HEK293 (cell line): ENCODE measurements around the gene CYP26B1.

Source experiments
- CTCF ChIA-PET: fragments of 350-600 bp; formaldehyde crosslinking; extraction: SDS; loops from one replicate; lab custom pipeline; 2021; ENCODE audit warnings: antibody characterized with exemption; lab: Yijun Ruan, JAX
- POLR2A ChIA-PET: fragments of 300-600 bp; formaldehyde crosslinking; extraction: SDS; loops from one replicate; lab custom pipeline; 2020; ENCODE audit warnings: antibody characterized with exemption, inconsistent platforms; lab: Yijun Ruan, JAX
- H3K27ac ChIP-seq: fragments of 200-500 bp; sonication (Bioruptor generic); 2 replicates; pipeline ENCODE4 v1.5.1; 2014; ENCODE audit warnings: low read depth, low read length, control low read depth, inconsistent platforms; ENCODE audit errors: extremely low read depth
- H3K36me3 ChIP-seq, 2 experiments: fragments of 200-500 bp in 1 of 2; sonication (Bioruptor generic) in 1 of 2; 1 replicate in 1 of 2; 2 replicates in 1 of 2; pipeline ENCODE4 v1.5.1; 2014 to 2017; ENCODE audit warnings: inconsistent platforms in 2 of 2, low read length in 2 of 2; ENCODE audit not compliant: control insufficient read depth in 2 of 2, insufficient read depth in 1 of 2
- H3K4me1 ChIP-seq: fragments of 200-500 bp; sonication (Bioruptor generic); 2 replicates; pipeline ENCODE4 v1.5.1; 2014; ENCODE audit warnings: mild to moderate bottlenecking, low read length, inconsistent platforms; ENCODE audit not compliant: control insufficient read depth, insufficient read depth
- H3K4me3 ChIP-seq: 2 replicates; pipeline ENCODE4 v1.5.1; 2011; ENCODE audit warnings: low read depth, mild to moderate bottlenecking, control low read depth, low read length, moderate library complexity
- H3K9me3 ChIP-seq: fragments of 200-500 bp; sonication (Bioruptor generic); 2 replicates; pipeline ENCODE4 v1.5.1; 2014; ENCODE audit warnings: low read depth, low read length, inconsistent platforms; ENCODE audit not compliant: control insufficient read depth, insufficient read depth
- ATF2 ChIP-seq: fragments of 450-650 bp; formaldehyde crosslinking; IDR thresholded peaks from 2 replicates; pipeline ENCODE4 v1.5.1; 2016; ENCODE audit warnings: missing biosample characterization, missing genetic modification characterization, low read depth
- BCL11B ChIP-seq: fragments of 450-650 bp; formaldehyde crosslinking; IDR thresholded peaks from 2 replicates; pipeline ENCODE4 v1.5.1; 2016; ENCODE audit warnings: low read depth, missing biosample characterization, missing genetic modification characterization
- GLI2 ChIP-seq: fragments of 450-650 bp; formaldehyde crosslinking; IDR thresholded peaks from 2 replicates; pipeline ENCODE4; 2017; ENCODE audit warnings: missing biosample characterization, missing genetic modification characterization, low read depth, borderline replicate concordance
- GLI4 ChIP-seq: fragments of 450-650 bp; formaldehyde crosslinking; IDR thresholded peaks from 2 replicates; pipeline ENCODE4 v1.5.1; 2016; ENCODE audit warnings: missing biosample characterization, missing genetic modification characterization
- HOXD13 ChIP-seq: sonication (generic); formaldehyde crosslinking; IDR thresholded peaks from 2 replicates; pipeline ENCODE4 v1.8.0; 2022; ENCODE audit warnings: missing genetic modification reagents, borderline replicate concordance
- KLF10 ChIP-seq: fragments of 450-650 bp; IDR thresholded peaks from 2 replicates; pipeline ENCODE4 v1.5.1; 2018; ENCODE audit warnings: missing biosample characterization, mild to moderate bottlenecking, missing genetic modification characterization
- OSR2 ChIP-seq: fragments of 450-650 bp; formaldehyde crosslinking; IDR thresholded peaks from 2 replicates; pipeline ENCODE4 v1.5.1; 2016; ENCODE audit warnings: missing biosample characterization, missing genetic modification characterization
- PRDM6 ChIP-seq: fragments of 450-650 bp; formaldehyde crosslinking; IDR thresholded peaks from 2 replicates; pipeline ENCODE4 v1.5.1; 2017; ENCODE audit warnings: missing biosample characterization, missing genetic modification characterization
- RBAK ChIP-seq: fragments of 450-650 bp; formaldehyde crosslinking; IDR thresholded peaks from 2 replicates; pipeline ENCODE4 v1.5.1; 2016; ENCODE audit warnings: missing biosample characterization, missing genetic modification characterization
- REPIN1 ChIP-seq: fragments of 450-650 bp; formaldehyde crosslinking; IDR thresholded peaks from 2 replicates; pipeline ENCODE4 v1.5.1; 2017; ENCODE audit warnings: missing biosample characterization, missing genetic modification characterization, low read depth
- YY2 ChIP-seq: fragments of 450-650 bp; formaldehyde crosslinking; IDR thresholded peaks from 2 replicates; pipeline ENCODE4 v1.5.1; 2016; ENCODE audit warnings: missing biosample characterization, missing genetic modification characterization
- ZFHX2 ChIP-seq: fragments of 450-650 bp; formaldehyde crosslinking; conservative IDR thresholded peaks from 2 replicates; pipeline ENCODE4 v1.5.1; 2016; ENCODE audit warnings: missing biosample characterization, missing genetic modification characterization
- ZNF114 ChIP-seq: fragments of 450-650 bp; formaldehyde crosslinking; IDR thresholded peaks from 2 replicates; pipeline ENCODE4 v1.5.0; 2017; ENCODE audit warnings: missing biosample characterization, missing genetic modification characterization
- ZNF121 ChIP-seq: fragments of 450-650 bp; formaldehyde crosslinking; IDR thresholded peaks from 2 replicates; pipeline ENCODE4 v1.5.1; 2016; ENCODE audit warnings: missing biosample characterization, missing genetic modification characterization
- ZNF501 ChIP-seq: fragments of 450-650 bp; formaldehyde crosslinking; IDR thresholded peaks from 2 replicates; pipeline ENCODE4 v1.5.1; 2016; ENCODE audit warnings: missing biosample characterization, missing genetic modification characterization
- ZNF521 ChIP-seq: fragments of 450-650 bp; formaldehyde crosslinking; IDR thresholded peaks from 2 replicates; pipeline ENCODE4 v1.5.1; 2017; ENCODE audit warnings: missing biosample characterization, mild to moderate bottlenecking, missing genetic modification characterization
- ZNF658 ChIP-seq: fragments of 450-650 bp; formaldehyde crosslinking; IDR thresholded peaks from 2 replicates; pipeline ENCODE4; 2016; ENCODE audit warnings: missing biosample characterization, missing genetic modification characterization
- ZNF785 ChIP-seq: fragments of 450-650 bp; formaldehyde crosslinking; IDR thresholded peaks from 2 replicates; pipeline ENCODE4 v1.5.1; 2016; ENCODE audit warnings: missing biosample characterization, missing genetic modification characterization
- ZSCAN5A ChIP-seq: fragments of 450-650 bp; formaldehyde crosslinking; IDR thresholded peaks from 2 replicates; pipeline ENCODE4 v1.5.1; 2016; ENCODE audit warnings: missing biosample characterization, missing genetic modification characterization
- TF ChIP-seq, protein P1 (sequence below): fragments of 450-650 bp; formaldehyde crosslinking; IDR thresholded peaks from 2 replicates; pipeline ENCODE4 v1.5.1; 2016; ENCODE audit warnings: missing biosample characterization, missing genetic modification characterization
- TF ChIP-seq, protein P2 (sequence below): fragments of 450-650 bp; formaldehyde crosslinking; optimal IDR thresholded peaks from 2 replicates; pipeline ENCODE3; 2016; ENCODE audit warnings: missing biosample characterization, mild to moderate bottlenecking, missing genetic modification characterization

Gene CYP26B1

DNA sequence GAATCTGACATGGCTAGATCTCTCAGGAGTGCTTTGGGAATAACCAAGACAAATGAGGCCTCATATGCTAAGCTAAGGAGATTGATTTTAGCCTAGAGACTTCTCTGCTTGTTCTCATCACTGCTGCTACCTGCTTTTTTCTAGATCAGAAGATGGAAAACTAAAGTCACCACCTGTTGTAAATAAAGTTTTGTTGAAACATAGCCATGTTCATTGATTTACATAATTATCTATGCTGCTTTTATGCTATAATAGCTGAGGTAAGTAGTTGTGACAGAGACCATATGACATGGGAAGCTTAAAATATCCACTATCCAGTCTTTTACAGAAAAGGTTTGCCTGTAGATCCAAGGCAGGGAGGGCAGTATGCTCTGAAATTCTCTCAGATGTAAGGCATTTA is 46.1 kb upstream of the CYP26B1 start (continued):
- TF ChIP-seq PRDM6 = no peak
- TF ChIP-seq ZNF658 (tag by site-specific recombination) = no peak
- TF ChIP-seq GLI2 (tag by site-specific recombination) = no peak
- TF ChIP-seq ZNF121 = no peak

GRCh38 chr2:72191441-72191840 is 43.8 kb upstream of the CYP26B1 start:
- ChIA-PET POLR2A (no interaction called here), CTCF (interaction anchor here (0.5 to 1.2 kb wide), 2 partner anchors 19 to 533 kb away, joined by 4 read pairs; no protein-coding TSS in a partner anchor)
- H3K9me3 ChIP-seq = no peaks in the 10 kb centered on the region
- no peaks in the 10 kb centered on the region for H3K4me1 ChIP-seq
- TF ChIP-seq REPIN1 (tag by site-specific recombination) (no peak), YY2 (tag by site-specific recombination) (no peak), OSR2 (tag by site-specific recombination) (no peak), ZNF521 (no peak), ZSCAN5A (no peak), RBAK (tag by site-specific recombination) (no peak), GLI4 (no peak), KLF10 (no peak), ZNF501 (no peak), ZNF114 (tag by site-specific recombination) (no peak), BCL11B (tag by site-specific recombination) (no peak), ZFHX2 (tag by site-specific recombination) (no peak), ZNF785 (tag by site-specific recombination) (no peak), ATF2 (tag by site-specific recombination) (no peak), HOXD13 (CRISPR knock-in tag) (no peak)
- TF ChIP-seq, protein P1, sequence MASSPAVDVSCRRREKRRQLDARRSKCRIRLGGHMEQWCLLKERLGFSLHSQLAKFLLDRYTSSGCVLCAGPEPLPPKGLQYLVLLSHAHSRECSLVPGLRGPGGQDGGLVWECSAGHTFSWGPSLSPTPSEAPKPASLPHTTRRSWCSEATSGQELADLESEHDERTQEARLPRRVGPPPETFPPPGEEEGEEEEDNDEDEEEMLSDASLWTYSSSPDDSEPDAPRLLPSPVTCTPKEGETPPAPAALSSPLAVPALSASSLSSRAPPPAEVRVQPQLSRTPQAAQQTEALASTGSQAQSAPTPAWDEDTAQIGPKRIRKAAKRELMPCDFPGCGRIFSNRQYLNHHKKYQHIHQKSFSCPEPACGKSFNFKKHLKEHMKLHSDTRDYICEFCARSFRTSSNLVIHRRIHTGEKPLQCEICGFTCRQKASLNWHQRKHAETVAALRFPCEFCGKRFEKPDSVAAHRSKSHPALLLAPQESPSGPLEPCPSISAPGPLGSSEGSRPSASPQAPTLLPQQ (tag by site-specific recombination) = no peak
- TF ChIP-seq, protein P2, sequence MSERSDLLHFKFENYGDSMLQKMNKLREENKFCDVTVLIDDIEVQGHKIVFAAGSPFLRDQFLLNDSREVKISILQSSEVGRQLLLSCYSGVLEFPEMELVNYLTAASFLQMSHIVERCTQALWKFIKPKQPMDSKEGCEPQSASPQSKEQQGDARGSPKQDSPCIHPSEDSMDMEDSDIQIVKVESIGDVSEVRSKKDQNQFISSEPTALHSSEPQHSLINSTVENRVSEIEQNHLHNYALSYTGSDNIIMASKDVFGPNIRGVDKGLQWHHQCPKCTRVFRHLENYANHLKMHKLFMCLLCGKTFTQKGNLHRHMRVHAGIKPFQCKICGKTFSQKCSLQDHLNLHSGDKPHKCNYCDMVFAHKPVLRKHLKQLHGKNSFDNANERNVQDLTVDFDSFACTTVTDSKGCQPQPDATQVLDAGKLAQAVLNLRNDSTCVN (tag by site-specific recombination) = no peak
- no peak overlapping the region for H3K4me3 ChIP-seq
- H3K27ac ChIP-seq = no peak overlapping the region
- no peaks in the 10 kb centered on the region for H3K36me3 ChIP-seq
